Neural cell (in vitro differentiated cells): Measurements from ENCODE around the gene TMEM116. TPM values are rescaled to one million over a fixed set of nuclear protein-coding genes. Genes with fewer than 3 reads are reported as not detected.

Source experiments
- H2AFZ ChIP-seq: fragments of 200-600, 300-800 bp; sonication (generic), shearing (Covaris generic); 2 replicates; pipeline ENCODE4 v1.6.0; 2014; ENCODE audit warnings: low read depth, mild to moderate bottlenecking, antibody characterized with exemption, low read length, moderate library complexity
- H3F3A ChIP-seq: fragments of 200-600 bp; shearing (Covaris generic); 2 replicates; pipeline ENCODE4 v1.6.1; 2016; ENCODE audit warnings: mild to moderate bottlenecking, moderate library complexity, mixed read lengths, antibody characterized with exemption, low read length; ENCODE audit not compliant: insufficient read depth, poor library complexity, severe bottlenecking
- H3K27ac ChIP-seq: fragments of 200-600, 300-800 bp; sonication (generic), shearing (Covaris generic); 2 replicates; pipeline ENCODE4 v1.5.1; 2014; ENCODE audit warnings: mild to moderate bottlenecking, low read length, moderate library complexity
- H3K27me3 ChIP-seq: fragments of 300-800, 200-600 bp; sonication (generic), shearing (Covaris generic); 2 replicates; pipeline ENCODE4 v1.6.0; 2014; ENCODE audit warnings: mild to moderate bottlenecking, low read depth, low read length, moderate library complexity; ENCODE audit not compliant: insufficient read depth
- H3K36me3 ChIP-seq: fragments of 300-800, 200-600 bp; sonication (generic), shearing (Covaris generic); 2 replicates; pipeline ENCODE4 v1.5.1; 2014; ENCODE audit warnings: mild to moderate bottlenecking, antibody characterized with exemption, low read length, moderate library complexity; ENCODE audit not compliant: insufficient read depth
- H3K4me2 ChIP-seq: fragments of 300-800, 200-600 bp; sonication (generic), shearing (Covaris generic); 2 replicates; pipeline ENCODE4 v1.6.0; 2014; ENCODE audit warnings: mild to moderate bottlenecking, low read length
- H3K4me3 ChIP-seq: fragments of 300-800, 200-600 bp; sonication (generic), shearing (Covaris generic); 2 replicates; pipeline ENCODE4 v1.5.1; 2014; ENCODE audit warnings: mild to moderate bottlenecking, low read length, moderate library complexity
- H3K79me2 ChIP-seq: fragments of 200-600 bp; shearing (Covaris generic); replicated peaks from 2 replicates; pipeline ENCODE4 v1.6.0; 2014; ENCODE audit warnings: mild to moderate bottlenecking, low read length, moderate library complexity; ENCODE audit not compliant: insufficient read depth
- H3K9ac ChIP-seq: fragments of 300-800, 200-600 bp; sonication (generic), shearing (Covaris generic); 2 replicates; pipeline ENCODE4 v1.6.1; 2016; ENCODE audit warnings: mild to moderate bottlenecking, low read length, mixed read lengths
- H3K9me2 ChIP-seq: fragments of 200-600 bp; shearing (Covaris generic); 2 replicates; pipeline ENCODE4 v1.6.1; 2016; ENCODE audit warnings: mild to moderate bottlenecking, low read length, mixed read lengths; ENCODE audit not compliant: insufficient read depth
- H3K9me3 ChIP-seq: fragments of 200-600, 300-800 bp; sonication (generic), shearing (Covaris generic); 2 replicates; pipeline ENCODE4 v1.6.1; 2016; ENCODE audit warnings: mild to moderate bottlenecking, mixed run types, low read length, moderate library complexity, mixed read lengths
- H4K20me1 ChIP-seq: fragments of 200-600 bp; shearing (Covaris generic); 2 replicates; pipeline ENCODE4 v1.6.1; 2016; ENCODE audit warnings: mild to moderate bottlenecking, mixed run types; ENCODE audit not compliant: insufficient read depth
- EP300 ChIP-seq: fragments of 450-650 bp; conservative IDR thresholded peaks from 2 replicates; pipeline ENCODE4 v1.6.1; 2014; ENCODE audit warnings: antibody characterized with exemption, mild to moderate bottlenecking, moderate library complexity; ENCODE audit not compliant: poor library complexity, severe bottlenecking
- EZH2 ChIP-seq: fragments of 200-600, 300-800 bp; shearing (Covaris generic), sonication (generic); IDR thresholded peaks from 2 replicates; pipeline ENCODE4 v1.6.1; 2014; ENCODE audit warnings: antibody characterized with exemption, low read length, borderline replicate concordance, mild to moderate bottlenecking; ENCODE audit not compliant: insufficient read depth, poor library complexity, severe bottlenecking
- MXI1 ChIP-seq: fragments of 450-650 bp; conservative IDR thresholded peaks from 2 replicates; pipeline ENCODE4 v1.6.1; 2014; ENCODE audit warnings: antibody characterized with exemption, mild to moderate bottlenecking; ENCODE audit not compliant: poor library complexity, severe bottlenecking
- POLR2AphosphoS5 ChIP-seq: IDR thresholded peaks from 2 replicates; pipeline ENCODE4 v1.6.1; 2012
- RAD21 ChIP-seq: fragments of 450-650 bp; conservative IDR thresholded peaks from 2 replicates; pipeline ENCODE4 v1.6.1; 2014; ENCODE audit warnings: antibody characterized with exemption, mild to moderate bottlenecking, moderate library complexity
- SMC3 ChIP-seq: fragments of 450-650 bp; conservative IDR thresholded peaks from 2 replicates; pipeline ENCODE4 v1.6.1; 2014; ENCODE audit warnings: antibody characterized with exemption, mild to moderate bottlenecking, moderate library complexity; ENCODE audit not compliant: poor library complexity
- TAF1 ChIP-seq: IDR thresholded peaks from 2 replicates; pipeline ENCODE4 v1.6.1; 2012; ENCODE audit warnings: low read depth
- polyA plus RNA-seq: library from polyadenylated mRNA; depleted of rRNA; stranded (reverse); fragments of >200 nt; gene quantifications from 2 replicates; pipeline ENCODE4 v1.2.3, GENCODE V29; 2014
- TF ChIP-seq, protein P1 (sequence below): fragments of 450-650 bp; IDR thresholded peaks from 2 replicates; pipeline ENCODE4 v1.5.1; 2014; ENCODE audit warnings: antibody characterized with exemption, mild to moderate bottlenecking, moderate library complexity; ENCODE audit not compliant: poor library complexity, severe bottlenecking
- TF ChIP-seq, protein P2 (sequence below): IDR thresholded peaks from 2 replicates; pipeline ENCODE4 v1.6.1; 2012; ENCODE audit warnings: borderline replicate concordance

The TMEM116 gene
- polyA plus RNA-seq, 1 donor from 2014 or later = 15.4 TPM

GRCh38 chr12:111886662-111887545 lies 126.1 kb downstream of the TMEM116 start:
- TF ChIP-seq POLR2AphosphoS5 (no peak), RAD21 (no peak), EP300 (no peak), TAF1 (no peak)
- TF ChIP-seq, protein P1, sequence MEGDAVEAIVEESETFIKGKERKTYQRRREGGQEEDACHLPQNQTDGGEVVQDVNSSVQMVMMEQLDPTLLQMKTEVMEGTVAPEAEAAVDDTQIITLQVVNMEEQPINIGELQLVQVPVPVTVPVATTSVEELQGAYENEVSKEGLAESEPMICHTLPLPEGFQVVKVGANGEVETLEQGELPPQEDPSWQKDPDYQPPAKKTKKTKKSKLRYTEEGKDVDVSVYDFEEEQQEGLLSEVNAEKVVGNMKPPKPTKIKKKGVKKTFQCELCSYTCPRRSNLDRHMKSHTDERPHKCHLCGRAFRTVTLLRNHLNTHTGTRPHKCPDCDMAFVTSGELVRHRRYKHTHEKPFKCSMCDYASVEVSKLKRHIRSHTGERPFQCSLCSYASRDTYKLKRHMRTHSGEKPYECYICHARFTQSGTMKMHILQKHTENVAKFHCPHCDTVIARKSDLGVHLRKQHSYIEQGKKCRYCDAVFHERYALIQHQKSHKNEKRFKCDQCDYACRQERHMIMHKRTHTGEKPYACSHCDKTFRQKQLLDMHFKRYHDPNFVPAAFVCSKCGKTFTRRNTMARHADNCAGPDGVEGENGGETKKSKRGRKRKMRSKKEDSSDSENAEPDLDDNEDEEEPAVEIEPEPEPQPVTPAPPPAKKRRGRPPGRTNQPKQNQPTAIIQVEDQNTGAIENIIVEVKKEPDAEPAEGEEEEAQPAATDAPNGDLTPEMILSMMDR = no peak
- TF ChIP-seq, protein P2, sequence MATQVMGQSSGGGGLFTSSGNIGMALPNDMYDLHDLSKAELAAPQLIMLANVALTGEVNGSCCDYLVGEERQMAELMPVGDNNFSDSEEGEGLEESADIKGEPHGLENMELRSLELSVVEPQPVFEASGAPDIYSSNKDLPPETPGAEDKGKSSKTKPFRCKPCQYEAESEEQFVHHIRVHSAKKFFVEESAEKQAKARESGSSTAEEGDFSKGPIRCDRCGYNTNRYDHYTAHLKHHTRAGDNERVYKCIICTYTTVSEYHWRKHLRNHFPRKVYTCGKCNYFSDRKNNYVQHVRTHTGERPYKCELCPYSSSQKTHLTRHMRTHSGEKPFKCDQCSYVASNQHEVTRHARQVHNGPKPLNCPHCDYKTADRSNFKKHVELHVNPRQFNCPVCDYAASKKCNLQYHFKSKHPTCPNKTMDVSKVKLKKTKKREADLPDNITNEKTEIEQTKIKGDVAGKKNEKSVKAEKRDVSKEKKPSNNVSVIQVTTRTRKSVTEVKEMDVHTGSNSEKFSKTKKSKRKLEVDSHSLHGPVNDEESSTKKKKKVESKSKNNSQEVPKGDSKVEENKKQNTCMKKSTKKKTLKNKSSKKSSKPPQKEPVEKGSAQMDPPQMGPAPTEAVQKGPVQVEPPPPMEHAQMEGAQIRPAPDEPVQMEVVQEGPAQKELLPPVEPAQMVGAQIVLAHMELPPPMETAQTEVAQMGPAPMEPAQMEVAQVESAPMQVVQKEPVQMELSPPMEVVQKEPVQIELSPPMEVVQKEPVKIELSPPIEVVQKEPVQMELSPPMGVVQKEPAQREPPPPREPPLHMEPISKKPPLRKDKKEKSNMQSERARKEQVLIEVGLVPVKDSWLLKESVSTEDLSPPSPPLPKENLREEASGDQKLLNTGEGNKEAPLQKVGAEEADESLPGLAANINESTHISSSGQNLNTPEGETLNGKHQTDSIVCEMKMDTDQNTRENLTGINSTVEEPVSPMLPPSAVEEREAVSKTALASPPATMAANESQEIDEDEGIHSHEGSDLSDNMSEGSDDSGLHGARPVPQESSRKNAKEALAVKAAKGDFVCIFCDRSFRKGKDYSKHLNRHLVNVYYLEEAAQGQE = no peak
- Histone ChIP-seq H3F3A (no peaks in the 10 kb centered on the region), H3K27me3 (no peaks in the 10 kb centered on the region), H2AFZ (no peak overlapping the region), H3K36me3 (peaks cover 5% of the 10 kb centered on the region), H3K4me3 (no peak overlapping the region), H4K20me1 (no peaks in the 10 kb centered on the region), H3K27ac (no peak overlapping the region), H3K9me3 (no peaks in the 10 kb centered on the region), H3K9ac (no peak overlapping the region), H3K4me2 (no peak overlapping the region), H3K9me2 (no peaks in the 10 kb centered on the region), H3K79me2 (no peaks in the 10 kb centered on the region)

- no peaks in the 10 kb centered on the region for H3K27me3 ChIP-seq
- TF ChIP-seq POLR2AphosphoS5 (no peak), SMC3 (no peak), EZH2 (no peak), TAF1 (no peak), MXI1 (no peak), EP300 (no peak), RAD21 (no peak)
- TF ChIP-seq, protein P2 = no peak
- TF ChIP-seq, protein P1 = no peak
- H3K36me3 ChIP-seq = peaks cover 5% of the 10 kb centered on the region
- H4K20me1 ChIP-seq = no peaks in the 10 kb centered on the region
- H3K79me2 ChIP-seq = no peaks in the 10 kb centered on the region
- H3K9me2 ChIP-seq = no peaks in the 10 kb centered on the region
- no peak overlapping the region for H3K4me3 ChIP-seq
- H3K4me2 ChIP-seq = no peak overlapping the region
- no peak overlapping the region for H2AFZ ChIP-seq
- no peaks in the 10 kb centered on the region for H3F3A ChIP-seq
- H3K9ac ChIP-seq = no peak overlapping the region
- no peaks in the 10 kb centered on the region for H3K9me3 ChIP-seq
- H3K27ac ChIP-seq = no peak overlapping the region
These were observed 131.2 kb downstream of the TMEM116 start for GRCh38 chr12:111881716-111882115.
